Measurements from ENCODE around the gene ZNF346. TPM values are rescaled to one million over a fixed set of nuclear protein-coding genes. Genes with fewer than 3 reads are reported as not detected.

Gene ZNF346
- total and polyA plus RNA-seq, 10 of the 15 experiments (the other 5 are each of a cell fraction or from before 2014, with no cell fraction given), result 6.5 to 30.2 (median 24.0) TPM

- no TSS peak for BruUV-seq (replicated peaks)
- in situ Hi-C loops (cut with MboI), result no loop called here
These were observed 107.9 kb downstream of the ZNF346 start for GRCh38 chr5:177130211-177131018.

More at GRCh38 chr5:177130211-177131018, 107.9 kb downstream of the ZNF346 start:
- CTCF ChIA-PET, result interaction anchor here (0.6 kb wide), 1 partner anchor 35 kb away, joined by 3 read pairs; no protein-coding TSS in a partner anchor
- no peak for TF ChIP-seq FOS (IDR thresholded peaks at IDR 0.05; ENCODE audit: borderline replicate concordance, extremely low read depth, insufficient read length)
- TF ChIP-seq ZNF622 (IDR thresholded peaks at IDR 0.05), result no peak
- TF ChIP-seq CHD1 (IDR thresholded peaks at IDR 0.05; ENCODE audit: low read depth, low read length), result no peak
- TF ChIP-seq SUZ12 (IDR thresholded peaks at IDR 0.05; ENCODE audit: unreplicated experiment), result no peak
- intact Hi-C loops (cut with micrococcal nuclease; ENCODE audit: unreplicated experiment), result no loop called here
- Histone ChIP-seq H3K9me3 (replicated peaks; ENCODE audit: control insufficient read depth, insufficient read depth, low read length) (no peaks in the 10 kb centered on the region), H3K9ac (ENCODE audit: control insufficient read depth, insufficient read depth, low read length) (no peak overlapping the region), H4K20me1 (ENCODE audit: control insufficient read depth, insufficient read depth) (no peaks in the 10 kb centered on the region), H3K27me3 (replicated peaks in 1 of 2; ENCODE audit: control insufficient read depth in 2 of 2, insufficient read depth in 2 of 2, low read length in 1 of 2) (no peaks in the 10 kb centered on the region), H3K4me1 (ENCODE audit: control insufficient read depth, insufficient read depth, low read length) (peaks cover 18% of the 10 kb centered on the region), H3K36me3 (ENCODE audit: control insufficient read depth in 2 of 2, insufficient read depth in 2 of 2, low read length in 1 of 2) (0 out of 4 replicates have a peak, but pooled peaks cover 0 to 2% of the 10 kb centered on the region in 2 experiments), H3K79me2 (ENCODE audit: control insufficient read depth, insufficient read depth, low read length) (peaks cover 14% of the 10 kb centered on the region), H3K4me2 (ENCODE audit: control insufficient read depth, insufficient read depth) (no peak overlapping the region), H2AFZ (ENCODE audit: control insufficient read depth, low read depth, low read length) (no peak overlapping the region), H3K4me3 (no peak overlapping the region), H3K27ac (ENCODE audit: control insufficient read depth, insufficient read depth) (no peak overlapping the region)
- ATAC-seq, result no peak
- RAD21 ChIA-PET (ENCODE audit: unreplicated experiment), result no interaction called here
- FAIRE-seq, result no peak
- SMC1A ChIA-PET (ENCODE audit: uncharacterized antibody, unreplicated experiment), result no interaction called here
- WGBS (ENCODE audit: insufficient coverage, insufficient replicate concordance, low lambda C conversion rate, missing lambda C conversion rate), result 79% methylated on average over 5 of the region's 5 CpGs
- DNase-seq (ENCODE audit: low read depth, low spot score), result no peak
- POLR2A ChIA-PET, result no interaction called here

Other genes with a start within 250 kb of the ZNF346 start
- not detected in 2 replicates for gene UNC5A, start 212.1 kb upstream of the ZNF346 start, total RNA-seq (2014; rRNA removed)
- not detected in 2 replicates for gene UNC5A, start 212.1 kb upstream of the ZNF346 start, total RNA-seq (2014; rRNA removed; fragmentation: Illumina TruSeq; extraction: Trizol)
- not detected in 2 replicates for gene UNC5A, start 212.1 kb upstream of the ZNF346 start, total RNA-seq (2021)
- not detected in 2 replicates for gene UNC5A, start 212.1 kb upstream of the ZNF346 start, polyA plus RNA-seq (2011; rRNA removed)
- gene UNC5A, start 212.1 kb upstream of the ZNF346 start, polyA plus RNA-seq (2014; fragmentation: Illumina TruSeq; extraction: Trizol), result not detected in 2 replicates
- gene UNC5A, start 212.1 kb upstream of the ZNF346 start, polyA plus RNA-seq (2014; fragmentation: Nextera tagmentation; extraction: Ambion mirVana), result not detected
- gene UNC5A, start 212.1 kb upstream of the ZNF346 start, polyA plus RNA-seq (2014; rRNA removed), result not detected in 2 replicates
- not detected for gene UNC5A, start 212.1 kb upstream of the ZNF346 start, polyA plus RNA-seq (2016; fragmentation: Nextera tagmentation; extraction: Ambion mirVana)
- gene HK3, start 123.3 kb upstream of the ZNF346 start, total RNA-seq (2014; rRNA removed), result 0.79 and 0.93 TPM in 2 replicates
- 0.18 TPM in 1 of 2 replicates, not detected in the other for gene HK3, start 123.3 kb upstream of the ZNF346 start, total RNA-seq (2014; rRNA removed; fragmentation: Illumina TruSeq; extraction: Trizol)
- gene HK3, start 123.3 kb upstream of the ZNF346 start, total RNA-seq (2021), result 0.13 and 0.64 TPM in 2 replicates
- not detected in 2 replicates for gene HK3, start 123.3 kb upstream of the ZNF346 start, polyA plus RNA-seq (2011; rRNA removed)
- gene HK3, start 123.3 kb upstream of the ZNF346 start, polyA plus RNA-seq (2014; fragmentation: Illumina TruSeq; extraction: Trizol), result 0.19 TPM in 1 of 2 replicates, not detected in the other
- gene HK3, start 123.3 kb upstream of the ZNF346 start, polyA plus RNA-seq (2014; fragmentation: Nextera tagmentation; extraction: Ambion mirVana), result not detected
- gene HK3, start 123.3 kb upstream of the ZNF346 start, polyA plus RNA-seq (2014; rRNA removed), result 0.42 and 1.3 TPM in 2 replicates
- gene HK3, start 123.3 kb upstream of the ZNF346 start, polyA plus RNA-seq (2016; fragmentation: Nextera tagmentation; extraction: Ambion mirVana), result under 1 TPM in 1 of 2 experiments, not detected in 1; 0.32 TPM
- 30.5 and 34.8 TPM in 2 replicates for gene UIMC1, start 15.9 kb upstream of the ZNF346 start, total RNA-seq (2014; rRNA removed)
- 48.7 and 49.3 TPM in 2 replicates for gene UIMC1, start 15.9 kb upstream of the ZNF346 start, total RNA-seq (2014; rRNA removed; fragmentation: Illumina TruSeq; extraction: Trizol)
- 51.4 and 54.9 TPM in 2 replicates for gene UIMC1, start 15.9 kb upstream of the ZNF346 start, total RNA-seq (2021)
- 30.0 and 42.6 TPM in 2 replicates for gene UIMC1, start 15.9 kb upstream of the ZNF346 start, polyA plus RNA-seq (2011; rRNA removed)
- 45.3 and 50.9 TPM in 2 replicates for gene UIMC1, start 15.9 kb upstream of the ZNF346 start, polyA plus RNA-seq (2014; fragmentation: Illumina TruSeq; extraction: Trizol)
- gene UIMC1, start 15.9 kb upstream of the ZNF346 start, polyA plus RNA-seq (2014; fragmentation: Nextera tagmentation; extraction: Ambion mirVana), result 10 to 100 TPM; 16.2 to 24.7 TPM
- gene UIMC1, start 15.9 kb upstream of the ZNF346 start, polyA plus RNA-seq (2014; rRNA removed), result 26.6 and 30.9 TPM in 2 replicates
- 10 to 100 TPM; 30.7 to 34.5 TPM for gene UIMC1, start 15.9 kb upstream of the ZNF346 start, polyA plus RNA-seq (2016; fragmentation: Nextera tagmentation; extraction: Ambion mirVana)
- 0.17 TPM in 1 of 2 replicates, not detected in the other for gene FGFR4, start 64.2 kb downstream of the ZNF346 start, total RNA-seq (2014; rRNA removed)
- gene FGFR4, start 64.2 kb downstream of the ZNF346 start, total RNA-seq (2014; rRNA removed; fragmentation: Illumina TruSeq; extraction: Trizol), result not detected in 2 replicates
- gene FGFR4, start 64.2 kb downstream of the ZNF346 start, total RNA-seq (2021), result 0.77 and 1.6 TPM in 2 replicates
- gene FGFR4, start 64.2 kb downstream of the ZNF346 start, polyA plus RNA-seq (2011; rRNA removed), result 0.18 TPM in 1 of 2 replicates, not detected in the other
- not detected in 2 replicates for gene FGFR4, start 64.2 kb downstream of the ZNF346 start, polyA plus RNA-seq (2014; fragmentation: Illumina TruSeq; extraction: Trizol)
- gene FGFR4, start 64.2 kb downstream of the ZNF346 start, polyA plus RNA-seq (2014; fragmentation: Nextera tagmentation; extraction: Ambion mirVana), result not detected
- 0.13 and 0.33 TPM in 2 replicates for gene FGFR4, start 64.2 kb downstream of the ZNF346 start, polyA plus RNA-seq (2014; rRNA removed)
- under 1 TPM in 1 of 2 experiments, not detected in 1; 0.28 TPM for gene FGFR4, start 64.2 kb downstream of the ZNF346 start, polyA plus RNA-seq (2016; fragmentation: Nextera tagmentation; extraction: Ambion mirVana)
- 39.2 and 40.0 TPM in 2 replicates for gene NSD1, start 111.1 kb downstream of the ZNF346 start, total RNA-seq (2014; rRNA removed)
- gene NSD1, start 111.1 kb downstream of the ZNF346 start, total RNA-seq (2014; rRNA removed; fragmentation: Illumina TruSeq; extraction: Trizol), result 35.8 and 38.5 TPM in 2 replicates
- gene NSD1, start 111.1 kb downstream of the ZNF346 start, total RNA-seq (2021), result 49.9 and 57.9 TPM in 2 replicates
- 21.5 and 26.9 TPM in 2 replicates for gene NSD1, start 111.1 kb downstream of the ZNF346 start, polyA plus RNA-seq (2011; rRNA removed)
- 25.1 and 27.2 TPM in 2 replicates for gene NSD1, start 111.1 kb downstream of the ZNF346 start, polyA plus RNA-seq (2014; fragmentation: Illumina TruSeq; extraction: Trizol)
- gene NSD1, start 111.1 kb downstream of the ZNF346 start, polyA plus RNA-seq (2014; fragmentation: Nextera tagmentation; extraction: Ambion mirVana), result 10 to 100 TPM in 1 of 2 experiments, 1 to 10 TPM in 1; 7.0 to 13.1 TPM
- 20.5 and 23.8 TPM in 2 replicates for gene NSD1, start 111.1 kb downstream of the ZNF346 start, polyA plus RNA-seq (2014; rRNA removed)
- gene NSD1, start 111.1 kb downstream of the ZNF346 start, polyA plus RNA-seq (2016; fragmentation: Nextera tagmentation; extraction: Ambion mirVana), result 10 to 100 TPM; 39.5 to 50.5 TPM